Limb (tissue), 2 donors: ENCODE data around the gene ERLEC1.
A peak's percentile ranks its signal among the peaks of the same experiment; 100 is the strongest.
"Not testable (repeated sequence)": the region's sequence is repeated elsewhere in the genome, so short reads cannot be mapped to it uniquely, and the experiment has no call there.

Experiments used
- DNase-seq, 2 donors: peaks; one replicate each; pipeline ENCODE4 v3.0.0-alpha.2; 2016; ENCODE audit errors: extremely low spot score in 2 of 2

Gene ERLEC1, protein sequence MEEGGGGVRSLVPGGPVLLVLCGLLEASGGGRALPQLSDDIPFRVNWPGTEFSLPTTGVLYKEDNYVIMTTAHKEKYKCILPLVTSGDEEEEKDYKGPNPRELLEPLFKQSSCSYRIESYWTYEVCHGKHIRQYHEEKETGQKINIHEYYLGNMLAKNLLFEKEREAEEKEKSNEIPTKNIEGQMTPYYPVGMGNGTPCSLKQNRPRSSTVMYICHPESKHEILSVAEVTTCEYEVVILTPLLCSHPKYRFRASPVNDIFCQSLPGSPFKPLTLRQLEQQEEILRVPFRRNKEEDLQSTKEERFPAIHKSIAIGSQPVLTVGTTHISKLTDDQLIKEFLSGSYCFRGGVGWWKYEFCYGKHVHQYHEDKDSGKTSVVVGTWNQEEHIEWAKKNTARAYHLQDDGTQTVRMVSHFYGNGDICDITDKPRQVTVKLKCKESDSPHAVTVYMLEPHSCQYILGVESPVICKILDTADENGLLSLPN

DNA sequence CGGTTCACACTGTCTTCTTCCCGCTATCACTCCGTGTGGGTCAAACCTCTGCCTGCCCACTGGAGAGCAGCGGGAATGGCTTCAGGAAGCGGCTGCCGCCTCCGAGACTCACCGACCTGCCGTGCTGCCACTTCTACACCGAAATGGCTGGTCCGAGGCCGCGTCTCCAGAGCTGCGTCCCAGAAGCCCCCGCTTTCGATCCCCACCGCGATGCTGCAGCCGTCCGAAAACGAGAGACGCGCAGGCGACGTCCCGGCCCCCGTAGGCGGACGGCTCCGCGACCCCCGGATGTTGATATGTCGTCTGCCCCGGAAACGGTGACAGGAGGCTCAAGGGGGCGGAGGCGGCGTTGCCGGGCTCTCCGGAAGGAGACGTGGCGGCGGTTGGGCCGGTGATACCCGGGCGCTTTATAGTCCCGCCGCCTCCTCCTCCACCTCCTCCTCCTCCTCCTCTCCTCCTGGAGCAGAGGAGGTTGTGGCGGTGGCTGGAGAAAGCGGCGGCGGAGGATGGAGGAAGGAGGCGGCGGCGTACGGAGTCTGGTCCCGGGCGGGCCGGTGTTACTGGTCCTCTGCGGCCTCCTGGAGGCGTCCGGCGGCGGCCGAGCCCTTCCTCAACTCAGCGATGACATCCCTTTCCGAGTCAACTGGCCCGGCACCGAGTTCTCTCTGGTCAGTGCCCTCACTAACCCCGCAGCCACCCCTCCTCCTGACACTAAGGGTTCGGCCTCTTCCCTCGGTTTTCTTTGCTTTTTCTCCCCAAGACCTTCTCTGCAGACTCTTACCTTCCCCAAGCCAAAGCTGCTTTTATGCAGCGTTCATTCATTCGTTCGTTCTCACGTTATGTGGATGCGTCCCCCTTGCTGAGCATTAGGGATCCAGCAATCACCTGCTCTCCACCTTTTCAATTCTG is at the start of gene ERLEC1, which contains the start of gene ASB3:
TSS of gene ERLEC1 (plus strand) at position 340 of the 909 bp plus-strand sequence. CDS start at position 507, 167 bp downstream.
TSS of gene ASB3 (minus strand) at position 249 of the 909 bp plus-strand sequence. CDS start 21,381 bp downstream, outside the sequence.
- peak; percentile 89 to 94 for DNase-seq

DNA sequence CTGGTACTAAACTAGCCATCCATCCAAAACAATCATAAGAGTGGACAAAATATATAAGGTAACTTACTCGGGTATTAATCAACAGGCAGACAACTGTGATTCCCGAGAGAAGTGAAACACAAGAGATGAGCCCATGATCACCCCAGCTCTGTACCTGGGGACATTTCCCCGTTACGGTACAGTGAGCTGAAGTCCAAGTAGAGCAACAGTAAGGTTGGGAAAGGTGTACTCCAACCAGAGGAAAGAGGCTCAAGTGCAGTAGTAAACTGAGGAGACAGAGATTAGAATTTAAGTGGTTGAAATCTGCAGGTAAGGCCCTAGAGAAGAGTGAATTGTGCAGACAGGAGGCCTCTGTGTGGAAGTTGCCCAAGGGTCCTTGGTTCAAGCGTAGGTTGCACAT is 49.8 kb upstream of the ERLEC1 start:
- no peak for DNase-seq

DNA sequence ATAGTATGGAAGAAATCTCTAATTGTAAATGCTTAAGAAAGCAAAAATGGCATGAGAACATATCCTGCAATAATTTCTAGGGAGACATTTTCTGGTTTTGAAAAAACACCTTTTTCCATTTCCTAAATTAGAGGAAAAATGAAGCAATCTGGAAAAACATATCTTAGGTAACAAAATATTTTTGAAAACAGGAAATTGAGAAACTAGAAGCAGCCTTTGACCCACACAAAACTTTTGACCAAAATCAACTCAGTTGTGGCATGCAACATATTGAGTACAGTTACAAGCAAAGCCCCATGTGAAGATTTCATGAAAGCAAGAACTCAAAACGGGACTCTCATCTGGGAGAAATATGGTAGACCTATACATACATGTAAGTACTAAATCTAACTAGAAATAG is 47.8 kb upstream of the ERLEC1 start:
- no peak for DNase-seq

DNA sequence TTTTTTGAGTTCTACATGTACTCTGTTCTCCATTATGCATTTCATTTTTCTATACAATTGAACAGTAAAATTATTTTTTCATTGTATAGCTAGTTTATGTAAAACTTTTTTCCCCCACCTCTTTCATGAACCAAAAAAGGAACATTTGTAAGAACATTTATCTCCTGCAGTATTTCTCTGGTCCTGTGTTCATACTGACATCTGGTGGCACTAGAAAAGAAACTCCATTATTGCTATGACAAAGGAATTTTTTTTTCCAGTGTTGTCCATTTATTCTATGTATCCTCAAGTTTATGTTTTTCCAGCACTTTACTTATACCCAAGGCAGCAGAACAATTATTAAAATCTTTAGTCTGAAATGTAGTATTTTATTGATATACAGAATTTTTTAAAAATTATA is 46.7 kb upstream of the ERLEC1 start:
- peak in 1 of 2 donors; percentile 70 for DNase-seq

DNA sequence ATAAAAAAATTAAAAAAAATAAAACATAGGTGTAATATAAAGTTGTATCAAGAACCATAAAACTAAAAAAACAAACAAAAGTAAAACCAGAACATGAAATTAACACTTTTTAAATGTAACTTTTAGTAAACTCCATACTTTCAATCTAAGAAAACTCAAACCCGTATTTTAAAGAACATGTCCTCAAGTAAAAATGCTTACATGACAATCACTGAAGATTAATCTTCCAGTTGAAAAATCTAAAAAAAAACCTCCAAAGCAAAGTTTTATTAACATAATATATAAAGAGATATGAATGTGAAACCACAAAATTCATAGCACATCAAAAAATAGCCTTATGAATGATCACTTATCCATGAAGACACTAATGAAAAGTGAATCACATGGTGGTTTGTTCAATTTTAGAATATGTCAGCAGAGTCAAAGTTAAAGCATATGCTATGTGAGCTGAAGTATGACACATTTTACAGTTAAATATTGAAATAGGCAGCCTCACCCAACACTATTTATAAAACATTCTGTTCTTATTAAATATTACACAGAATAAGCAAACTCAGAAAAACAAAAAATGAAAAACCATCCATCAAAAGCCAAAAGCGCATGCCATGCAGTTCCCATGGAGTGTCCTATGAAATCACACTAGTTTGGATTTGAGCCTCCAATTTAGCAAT is 42.3 kb upstream of the ERLEC1 start:
- DNase-seq, result no peak

DNA sequence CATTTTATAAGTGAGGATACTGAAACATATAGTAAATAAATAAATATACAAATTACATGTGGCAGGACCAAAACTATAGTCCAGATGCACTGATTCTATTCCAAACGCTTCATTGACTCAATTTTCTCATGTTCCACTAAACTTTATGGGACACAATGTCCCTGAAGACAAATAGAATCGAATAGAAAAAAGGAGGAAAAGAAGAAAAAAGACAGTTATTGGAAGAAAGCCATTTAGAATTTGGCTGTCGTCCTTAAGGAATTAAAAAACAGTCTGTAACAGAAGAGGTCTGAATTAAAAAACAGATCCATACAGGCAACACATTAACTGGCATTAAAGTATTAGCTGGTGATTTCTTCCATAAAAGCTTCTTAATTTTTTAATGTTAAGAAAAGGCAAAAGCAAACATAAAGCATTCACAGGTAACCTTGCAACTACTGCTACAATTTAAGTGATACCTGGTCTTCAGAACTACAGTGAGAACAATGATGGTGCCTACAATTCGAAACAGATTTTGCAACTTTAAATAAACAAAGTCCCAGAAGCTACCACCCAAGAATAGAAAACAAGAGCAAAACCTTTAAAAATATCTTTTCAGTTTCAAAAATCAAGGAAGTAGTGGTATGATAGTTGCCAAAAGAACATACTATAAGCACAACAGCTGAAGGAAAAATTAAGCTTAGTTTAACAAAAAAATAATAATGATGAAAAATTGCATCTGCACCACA is 36.6 kb upstream of the ERLEC1 start:
- DNase-seq, result no peak

DNA sequence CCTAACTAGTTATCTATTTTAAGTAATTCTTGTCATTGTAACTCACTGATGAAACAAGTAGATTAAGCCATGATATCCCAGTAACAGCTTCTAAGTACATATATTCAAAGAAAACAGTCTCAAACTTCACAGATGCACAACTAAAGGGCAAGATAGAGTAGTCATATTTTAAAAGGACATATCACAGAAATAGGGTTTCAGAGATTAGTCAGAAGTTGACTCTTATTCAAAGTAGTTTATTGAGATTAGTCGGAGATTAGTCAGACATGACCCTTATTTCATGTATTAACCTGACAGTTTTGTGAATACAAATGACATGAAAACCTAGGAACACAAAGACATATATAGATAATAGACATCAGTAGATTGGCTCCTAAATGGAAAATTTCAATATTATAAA is 35.1 kb upstream of the ERLEC1 start:
- no peak for DNase-seq

DNA sequence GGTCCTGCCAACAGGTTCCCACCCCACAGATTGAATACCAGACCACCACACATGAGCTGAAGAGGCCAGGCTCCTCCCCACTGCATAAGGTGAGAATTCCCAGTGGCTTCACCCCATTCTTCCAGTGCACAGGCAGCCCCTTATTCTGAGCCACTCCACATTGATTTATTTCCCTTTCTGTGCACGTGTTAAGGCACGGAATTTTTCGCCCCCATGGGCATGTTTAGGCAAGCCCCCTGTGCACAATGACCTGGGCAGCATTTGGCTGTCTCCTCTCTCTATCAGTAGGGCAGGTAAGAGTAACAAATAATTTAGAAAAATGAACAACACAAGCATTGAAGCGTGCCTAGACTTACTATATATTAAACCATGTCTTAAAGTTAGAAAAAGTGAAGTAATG is 34.5 kb upstream of the ERLEC1 start:
- no peak for DNase-seq

DNA sequence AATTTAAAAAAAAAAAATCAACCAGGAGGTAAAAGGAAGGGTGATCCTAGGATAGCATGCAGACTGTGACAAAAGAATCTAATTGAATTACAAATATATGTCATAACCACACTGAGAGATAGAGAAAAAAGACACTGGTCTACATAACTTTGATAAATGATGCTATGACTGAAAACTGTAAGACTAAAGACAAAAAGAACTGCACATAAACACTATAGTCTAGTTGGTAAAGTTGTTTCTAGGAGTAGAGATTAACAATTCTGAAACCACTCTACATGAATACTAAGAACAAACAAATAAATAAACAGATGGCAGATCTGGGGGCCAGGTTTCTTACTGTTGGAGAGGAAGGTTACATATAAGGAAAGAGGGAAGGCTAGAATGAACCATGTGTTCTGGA is 33.8 kb upstream of the ERLEC1 start:
- no peak for DNase-seq

DNA sequence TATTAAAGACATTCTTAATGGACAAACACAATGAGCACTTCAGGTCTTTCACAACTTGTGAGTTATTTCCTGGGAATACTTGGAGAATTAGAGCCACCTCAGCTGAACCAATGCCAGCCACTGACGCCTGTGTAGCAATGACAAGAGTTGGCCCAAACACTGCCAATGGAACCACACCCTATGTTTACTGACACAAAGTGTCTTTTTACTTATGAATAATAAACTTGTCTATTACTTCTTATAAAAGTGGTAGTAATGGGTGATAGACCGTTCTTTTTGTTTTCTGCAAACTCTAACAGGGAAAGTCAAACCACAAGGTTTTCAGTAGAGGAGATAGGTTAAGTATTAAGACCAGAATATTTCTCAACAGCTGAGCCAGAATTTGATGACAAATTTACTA is 31.7 kb upstream of the ERLEC1 start:
- no peak for DNase-seq

DNA sequence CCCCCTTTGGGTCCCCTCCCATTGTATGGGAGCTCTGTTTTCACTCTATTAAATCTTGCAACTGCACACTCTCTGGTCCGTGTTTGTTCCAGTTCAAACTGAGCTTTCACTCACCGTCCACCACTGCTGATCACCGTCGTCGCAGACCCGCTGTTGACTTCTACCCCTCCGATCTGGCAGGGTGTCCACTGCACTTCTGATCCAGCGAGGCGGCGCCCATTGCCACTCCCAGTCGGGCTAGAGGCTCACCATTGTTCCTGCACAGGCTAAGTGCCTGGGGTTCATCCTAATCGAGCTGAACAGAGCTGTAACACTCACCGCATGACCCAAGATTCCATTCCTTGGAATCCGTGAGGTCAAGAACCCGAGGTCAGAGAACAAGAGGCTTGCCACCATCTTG is 30.2 kb upstream of the ERLEC1 start:
- no peak for DNase-seq

DNA sequence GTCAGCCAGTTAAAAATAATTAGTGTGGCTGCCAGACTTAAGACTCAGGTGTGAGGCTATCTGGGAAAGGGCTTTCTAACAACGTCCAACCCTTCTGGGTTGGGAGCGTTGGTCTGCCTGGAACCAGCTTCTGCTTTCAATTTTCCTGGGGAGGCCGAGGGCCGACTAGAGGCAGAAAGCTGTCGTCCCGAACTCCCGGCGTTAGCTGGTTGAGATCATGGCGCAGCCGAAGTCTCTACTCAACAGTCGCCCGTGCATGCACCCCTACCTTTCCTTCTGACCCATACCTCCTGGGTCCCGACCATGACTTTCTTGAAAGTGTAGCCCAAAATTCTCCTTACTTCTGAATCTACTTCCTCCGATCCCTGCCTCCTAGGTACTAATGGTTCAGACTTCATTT is 29.6 kb upstream of the ERLEC1 start:
- not testable (repeated sequence) for DNase-seq

DNA sequence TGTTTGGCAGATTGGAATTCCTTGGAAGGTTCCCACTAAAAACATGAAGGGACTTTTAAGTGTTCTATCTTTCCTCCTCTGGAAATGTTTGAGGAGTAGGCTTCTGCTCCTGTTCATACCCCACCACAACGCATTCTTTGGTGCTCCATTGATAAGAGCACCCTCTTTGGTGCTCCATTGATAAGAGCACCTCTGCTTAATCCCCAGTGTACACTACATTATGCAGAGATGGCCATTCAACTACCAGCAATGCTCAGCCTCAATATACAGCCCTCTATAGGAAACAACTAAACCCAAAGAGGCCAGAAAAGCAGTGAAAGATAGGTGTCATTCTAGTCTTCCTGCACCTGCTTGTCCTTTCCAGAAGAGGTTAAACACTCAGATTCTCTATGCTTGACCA is 21.1 kb upstream of the ERLEC1 start:
- DNase-seq, result no peak

DNA sequence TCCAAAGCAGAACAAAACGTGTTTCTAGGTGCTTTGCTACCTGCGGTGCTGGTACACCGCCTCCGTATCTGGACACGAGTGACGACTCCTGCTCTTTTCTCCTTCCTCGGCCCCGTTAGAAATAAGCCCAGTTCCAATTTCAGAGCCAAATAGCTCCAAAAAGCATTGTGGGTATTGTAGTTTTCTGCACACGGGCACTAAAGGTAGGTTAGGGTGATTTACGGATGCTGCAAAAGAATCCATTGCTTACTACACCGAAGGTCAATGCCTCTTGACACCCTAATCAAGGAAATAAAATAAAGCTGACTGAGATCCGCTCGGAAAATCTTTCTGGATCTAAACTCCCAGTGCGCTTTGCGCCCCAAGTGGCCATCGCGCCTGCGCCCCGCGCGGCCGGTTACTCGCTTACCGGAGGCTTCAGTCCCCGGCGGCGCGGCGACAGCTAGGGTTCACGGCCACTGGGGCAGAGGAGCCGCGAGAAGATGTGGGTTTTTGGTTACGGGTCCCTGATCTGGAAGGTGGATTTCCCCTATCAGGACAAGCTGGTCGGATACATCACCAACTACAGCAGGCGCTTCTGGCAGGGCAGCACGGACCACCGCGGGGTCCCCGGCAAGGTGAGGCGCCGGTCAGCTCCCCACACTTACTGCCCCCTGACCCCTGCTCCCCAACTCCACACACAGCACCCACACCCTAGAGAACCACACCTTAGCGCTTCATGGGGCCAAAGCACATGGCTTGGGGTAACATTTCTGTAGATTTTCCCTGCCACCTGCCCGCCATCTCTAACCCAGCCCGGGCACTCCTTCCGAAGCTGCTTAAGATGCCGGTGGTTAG is 19.2 kb upstream of the ERLEC1 start, which contains the start of gene CHAC2:
TSS of gene CHAC2 (plus strand) at position 400 of the 837 bp plus-strand sequence. CDS start at position 483, 83 bp downstream.
- DNase-seq, result peak; percentile 86 to 87

DNA sequence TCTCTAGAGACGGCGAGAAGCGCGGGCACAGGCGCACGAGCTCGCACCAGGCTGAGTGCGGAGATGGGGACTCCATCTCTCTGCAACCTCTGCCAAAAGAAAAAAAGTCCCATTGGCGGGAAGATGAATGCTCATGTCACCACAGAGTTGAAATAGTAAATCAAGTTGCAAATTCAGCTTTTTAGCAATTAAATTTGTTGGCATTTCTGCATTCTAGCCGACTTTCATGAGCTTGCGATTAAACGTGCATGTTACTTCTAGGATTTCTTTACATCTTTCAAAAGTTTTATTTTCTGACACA is 18.7 kb upstream of the ERLEC1 start:
- no peak for DNase-seq

DNA sequence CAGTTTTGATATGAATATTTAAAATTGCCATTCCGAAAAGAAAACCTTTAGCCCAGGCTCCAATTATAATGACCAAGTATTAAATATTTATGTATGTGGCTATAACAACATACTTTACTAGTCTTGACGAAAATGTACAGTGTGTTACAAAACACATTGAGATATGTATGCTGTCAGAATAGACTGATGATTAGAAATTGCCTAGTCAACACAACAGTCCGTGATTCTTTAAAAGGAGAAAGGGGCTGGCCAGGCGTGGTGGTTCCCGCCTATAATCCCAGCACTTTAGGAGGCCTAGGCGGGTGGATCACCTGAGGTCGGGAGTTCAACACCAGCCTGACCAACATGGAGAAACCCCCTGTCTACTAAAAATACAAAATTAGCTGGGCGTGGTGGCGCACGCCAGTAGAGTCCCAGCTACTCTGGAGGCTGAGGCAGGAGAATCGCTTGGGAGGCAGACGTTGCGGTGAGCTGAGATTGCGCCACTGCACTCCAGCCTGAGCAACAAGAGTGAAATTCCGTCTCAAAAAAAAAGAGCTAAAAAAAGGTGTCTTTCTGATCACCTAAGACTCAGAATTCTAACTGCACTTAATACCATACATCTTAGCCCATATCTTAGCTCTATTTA is 17.4 kb upstream of the ERLEC1 start:
- no peak for DNase-seq

DNA sequence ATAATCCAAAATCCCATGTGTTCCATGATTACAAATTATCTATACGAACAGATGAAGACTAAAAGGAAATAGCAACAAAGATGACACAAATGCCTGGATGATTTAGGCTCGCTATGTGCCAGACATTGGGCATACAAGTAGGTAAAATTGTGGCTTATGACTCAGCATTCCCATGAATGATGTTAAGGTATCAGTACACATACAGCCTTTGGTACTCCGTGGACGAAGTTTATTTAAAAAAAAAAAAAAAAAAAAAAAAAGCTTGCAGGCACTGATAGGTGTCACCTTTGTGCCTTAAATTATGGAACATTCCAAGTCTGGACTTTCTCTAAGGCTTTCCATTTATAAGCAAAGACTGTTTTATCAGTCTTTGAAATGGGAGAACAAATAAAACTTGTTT is 16.6 kb upstream of the ERLEC1 start:
- DNase-seq, result no peak

DNA sequence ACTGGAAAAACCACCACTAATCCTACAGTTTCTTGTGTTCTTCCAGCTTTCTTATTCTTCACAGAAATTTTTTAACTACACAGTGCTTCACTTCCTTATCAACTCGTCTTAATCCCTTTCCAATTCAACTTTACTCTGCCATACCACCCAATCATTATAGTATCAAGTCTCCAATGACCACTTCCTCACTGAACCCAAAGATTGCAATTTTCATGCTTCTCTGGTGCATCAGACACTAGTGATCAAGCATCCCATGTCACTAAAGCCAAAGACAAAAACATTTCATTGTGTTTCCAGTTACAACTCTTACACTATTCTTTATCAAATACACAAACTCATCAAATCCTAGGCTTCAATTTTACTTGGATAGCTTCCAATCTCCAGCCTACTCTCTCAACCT is 9.7 kb upstream of the ERLEC1 start:
- DNase-seq, result no peak

DNA sequence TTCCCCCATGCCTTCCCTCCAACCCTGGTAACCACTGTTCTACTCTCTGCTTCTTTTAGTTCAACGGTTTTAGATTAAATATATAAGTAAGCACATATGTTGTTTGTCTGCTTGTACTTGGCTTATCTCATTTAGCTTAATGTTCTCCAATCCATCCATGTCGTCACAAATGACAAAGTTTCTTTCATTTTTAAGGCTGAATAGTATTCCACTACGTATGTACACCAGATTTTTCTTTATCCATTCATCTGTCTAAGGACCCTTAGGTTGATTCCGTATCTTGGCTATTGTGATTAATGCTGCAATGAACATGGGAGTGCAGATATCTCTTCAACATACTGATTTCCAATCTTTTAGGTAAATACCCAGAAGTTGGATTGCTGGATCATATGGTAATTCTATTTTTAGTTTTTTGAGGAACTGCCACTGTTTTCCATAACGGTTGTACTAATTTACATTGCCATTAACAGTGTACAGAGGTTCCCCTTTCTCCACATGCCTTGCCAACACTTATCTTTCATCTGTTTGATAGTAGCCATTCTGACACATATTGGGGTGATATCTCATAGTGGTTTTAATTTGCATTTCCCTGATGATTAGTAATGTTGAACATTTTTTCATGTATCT is 8.2 kb upstream of the ERLEC1 start:
- DNase-seq, result no peak
